HCT116 (cell line): ENCODE measurements around the gene ANKRD61.
"Not testable (repeated sequence)": the region's sequence is repeated elsewhere in the genome, so short reads cannot be mapped to it uniquely, and the experiment has no call there.

Experiments used
- CTCF ChIP-seq, 3 experiments: fragments of 200-600 bp in 1 of 3; sonication (generic) in 1 of 3; IDR thresholded peaks in 2 of 3; conservative IDR thresholded peaks in 1 of 3; 2 replicates each; pipeline ENCODE4 v1.5.1; 2012 to 2017; ENCODE audit warnings: low read depth in 2 of 3, low read length in 2 of 3, antibody characterized with exemption in 1 of 3, borderline replicate concordance in 1 of 3, control low read depth in 1 of 3, mild to moderate bottlenecking in 1 of 3, mixed read lengths in 1 of 3, mixed run types in 1 of 3, moderate library complexity in 1 of 3; ENCODE audit not compliant: insufficient read depth in 1 of 3
- JUND ChIP-seq: IDR thresholded peaks from 2 replicates; pipeline ENCODE4 v1.6.1; 2012
- MAX ChIP-seq: IDR thresholded peaks from 2 replicates; pipeline ENCODE4 v1.6.1; 2012
- POLR2A ChIP-seq: IDR thresholded peaks from 2 replicates; pipeline ENCODE4 v1.7.0; 2011; ENCODE audit warnings: borderline replicate concordance; ENCODE audit not compliant: insufficient read depth, insufficient read length; ENCODE audit errors: extremely low read depth
- POLR2AphosphoS5 ChIP-seq: IDR thresholded peaks from 2 replicates; pipeline ENCODE4 v1.6.1; 2011; ENCODE audit warnings: mild to moderate bottlenecking, low read depth, low read length, moderate library complexity
- SP1 ChIP-seq: IDR thresholded peaks from 2 replicates; pipeline ENCODE4 v1.6.1; 2012; ENCODE audit warnings: low read depth
- SRF ChIP-seq: IDR thresholded peaks from 2 replicates; pipeline ENCODE4 v1.6.1; 2012; ENCODE audit warnings: low read depth
- TCF7L2 ChIP-seq: IDR thresholded peaks from 2 replicates; pipeline ENCODE4 v1.7.0; 2011; ENCODE audit warnings: borderline replicate concordance, inconsistent platforms; ENCODE audit not compliant: insufficient read depth, insufficient read length; ENCODE audit errors: extremely low read depth
- ZBTB33 ChIP-seq: IDR thresholded peaks from 2 replicates; pipeline ENCODE4 v1.6.1; 2011; ENCODE audit warnings: mild to moderate bottlenecking, low read length, moderate library complexity; ENCODE audit not compliant: insufficient replicate concordance; ENCODE audit errors: extremely low read depth

DNA sequence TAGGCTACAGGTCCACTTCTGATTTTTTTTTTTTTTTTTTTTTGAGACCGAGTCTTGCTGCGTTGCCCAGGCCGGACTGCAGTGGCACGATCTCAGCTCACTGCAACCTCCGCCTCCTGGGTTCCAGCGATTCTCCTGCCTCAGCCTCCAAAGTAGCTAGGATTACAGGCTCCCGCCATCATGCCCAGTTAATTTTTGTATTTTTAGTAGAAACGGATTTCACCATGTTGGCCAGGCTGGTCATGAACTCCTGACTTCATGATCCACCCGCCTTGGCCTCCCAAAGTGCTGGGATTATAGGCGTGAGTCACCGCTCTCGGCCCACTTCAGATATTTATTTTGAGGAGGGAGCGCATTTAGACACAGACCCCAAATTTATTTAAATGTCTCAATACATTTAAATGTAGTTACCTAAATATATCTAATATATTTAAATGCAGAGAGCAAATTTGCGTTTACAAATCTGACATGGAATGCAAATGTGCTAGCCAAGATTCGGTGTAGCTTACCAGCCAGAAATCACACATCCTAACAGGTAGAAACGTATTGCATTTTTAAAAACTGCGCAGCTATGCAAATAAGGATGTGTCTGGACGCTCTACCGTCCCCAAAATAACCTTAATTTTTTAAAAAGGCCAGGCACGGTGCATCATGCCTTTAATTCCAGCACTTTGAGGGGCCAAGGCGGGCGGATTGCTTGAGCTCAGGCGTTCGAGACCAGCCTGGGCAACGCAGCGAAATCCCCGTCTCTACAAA, 23.2 kb upstream of the ANKRD61 start:
- not testable (repeated sequence) for TF ChIP-seq POLR2A; CTCF (IDR thresholded peaks at IDR 0.05 in 2 of 3, conservative IDR thresholded peaks at IDR 0.05 in 1 of 3; ENCODE audit: borderline replicate concordance in 1 of 3, insufficient read depth in 1 of 3, low read depth in 2 of 3, low read length in 2 of 3); SRF; JUND; SP1; TCF7L2; POLR2AphosphoS5; MAX; ZBTB33
